NB4 (cell line): Measurements from ENCODE around the gene KCNMB2.
"Not testable (repeated sequence)": the region's sequence is repeated elsewhere in the genome, so short reads cannot be mapped to it uniquely, and the experiment has no call there.

Source experiments
- DNase-seq: peaks from one replicate; pipeline ENCODE4 v3.0.0; 2010; ENCODE audit warnings: low read depth
- H3K4me3 ChIP-seq: one replicate; pipeline ENCODE4 v1.5.1; 2011; ENCODE audit warnings: mild to moderate bottlenecking, low read depth, low read length, moderate library complexity
- CTCF ChIP-seq: IDR thresholded peaks from one replicate; pipeline ENCODE4 v1.5.1; 2012; ENCODE audit warnings: low read depth, low read length
- MYC ChIP-seq: IDR thresholded peaks from 2 replicates; pipeline ENCODE4 v1.6.1; 2011; ENCODE audit warnings: low read depth, low read length
- POLR2A ChIP-seq: IDR thresholded peaks from 2 replicates; pipeline ENCODE4 v1.6.1; 2011; ENCODE audit warnings: mild to moderate bottlenecking; ENCODE audit not compliant: insufficient read length; ENCODE audit errors: extremely low read depth
- TF ChIP-seq, protein P1 (sequence below): IDR thresholded peaks from 2 replicates; pipeline ENCODE4 v1.6.1; 2011; ENCODE audit warnings: low read depth, low read length

Gene KCNMB2

GRCh38 chr3:178538056-178538455 lies 1.8 kb downstream of the KCNMB2 start:
- H3K4me3 ChIP-seq = no peak overlapping the region
- no peak for TF ChIP-seq CTCF
- TF ChIP-seq, protein P1, sequence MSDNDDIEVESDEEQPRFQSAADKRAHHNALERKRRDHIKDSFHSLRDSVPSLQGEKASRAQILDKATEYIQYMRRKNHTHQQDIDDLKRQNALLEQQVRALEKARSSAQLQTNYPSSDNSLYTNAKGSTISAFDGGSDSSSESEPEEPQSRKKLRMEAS = no peak
- no peak for TF ChIP-seq MYC
- TF ChIP-seq POLR2A = no peak
- DNase-seq = no peak

- no peak overlapping the region for H3K4me3 ChIP-seq
- TF ChIP-seq, protein P1 = no peak
- TF ChIP-seq CTCF = no peak
- no peak for TF ChIP-seq MYC
- no peak for TF ChIP-seq POLR2A
- DNase-seq = no peak
Observed at GRCh38 chr3:178540184-178540583, 3.9 kb downstream of the KCNMB2 start.

DNA sequence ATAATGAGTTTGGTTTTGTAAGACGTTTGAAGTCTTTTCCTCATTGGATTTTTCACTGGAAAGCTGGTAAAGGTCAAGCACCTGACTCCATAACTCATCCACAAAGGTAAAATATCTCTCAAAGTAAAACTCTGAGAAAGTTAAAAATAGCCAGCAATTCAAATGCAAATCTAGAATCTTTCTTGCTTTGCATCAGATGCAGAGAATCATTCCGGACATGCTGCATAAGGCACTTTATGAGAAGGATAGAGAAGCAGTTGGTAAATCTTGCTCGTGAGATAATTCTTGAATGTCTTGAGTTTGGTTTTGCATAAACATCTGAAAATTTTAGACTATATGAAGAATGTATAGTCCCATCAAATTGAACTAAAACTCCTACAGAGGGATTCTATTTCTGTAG lies 9.1 kb downstream of the KCNMB2 start:
- H3K4me3 ChIP-seq = no peak overlapping the region
- no peak for DNase-seq
- TF ChIP-seq CTCF (no peak), MYC (no peak), POLR2A (no peak)
- TF ChIP-seq, protein P1 = no peak

GRCh38 chr3:178546079-178546478 lies 9.8 kb downstream of the KCNMB2 start:
- TF ChIP-seq CTCF (no peak), POLR2A (no peak)
- TF ChIP-seq, protein P1 = no peak
- H3K4me3 ChIP-seq = no peak overlapping the region
- no peak for DNase-seq

GRCh38 chr3:178549426-178549825 lies 13.2 kb downstream of the KCNMB2 start:
- H3K4me3 ChIP-seq, DNase-seq: not testable (repeated sequence)

DNA sequence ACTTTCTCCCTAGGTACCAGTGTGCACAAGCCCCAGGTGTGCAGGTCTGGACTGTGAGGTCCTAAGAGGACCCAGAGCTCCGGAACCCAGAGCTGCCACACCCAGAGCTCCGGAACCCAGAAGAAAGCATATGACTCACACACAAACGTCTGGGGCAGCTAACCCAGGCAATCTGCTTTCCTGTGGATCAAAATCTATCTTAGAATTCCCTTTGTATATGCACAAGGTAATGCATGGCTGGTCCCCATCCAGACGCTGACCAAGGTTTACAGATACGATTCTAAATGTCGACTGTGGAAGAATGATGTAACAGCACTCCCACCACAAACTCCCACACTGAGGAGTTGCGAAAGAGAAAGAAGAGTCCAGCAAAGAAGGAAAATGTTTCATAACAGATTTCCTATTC lies 15.7 kb downstream of the KCNMB2 start:
- TF ChIP-seq MYC = 0 out of 2 replicates have a peak, but pooled peaks have one; percentile 32
- TF ChIP-seq, protein P1 = no peak
- DNase-seq = peak; percentile 73
- no peak overlapping the region for H3K4me3 ChIP-seq

GRCh38 chr3:178558637-178559036 lies 22.4 kb downstream of the KCNMB2 start:
- TF ChIP-seq CTCF (no peak), MYC (no peak), POLR2A (no peak)
- no peak for DNase-seq
- no peak overlapping the region for H3K4me3 ChIP-seq
